Measurements from ENCODE around the gene RAB4A. TPM values are rescaled to one million over a fixed set of nuclear protein-coding genes. Genes with fewer than 3 reads are reported as not detected.

RAB4A gene
- polyA plus RNA-seq, 1 donor from 2014 or later = 49.8 TPM

- H4K20me1 ChIP-seq (ENCODE audit: insufficient read depth) = no peaks in the 10 kb centered on the region
- no peak overlapping the region for H3K4me3 ChIP-seq (ENCODE audit: low read length)
- no peaks in the 10 kb centered on the region for H3K36me3 ChIP-seq (ENCODE audit: insufficient read depth, low read length)
- no peak overlapping the region for H3K9ac ChIP-seq (ENCODE audit: low read length)
- H3K27ac ChIP-seq (ENCODE audit: low read length) = no peak overlapping the region
- no peaks in the 10 kb centered on the region for H3K27me3 ChIP-seq (ENCODE audit: insufficient read depth, low read depth, low read length)
- H3K4me2 ChIP-seq (ENCODE audit: low read length) = no peak overlapping the region
- H3K9me2 ChIP-seq (ENCODE audit: insufficient read depth, low read length) = no peaks in the 10 kb centered on the region
- no peak for TF ChIP-seq CTCF (IDR thresholded peaks at IDR 0.05; ENCODE audit: poor library complexity, severe bottlenecking)
- TF ChIP-seq SMC3 (conservative IDR thresholded peaks at IDR 0.05; ENCODE audit: poor library complexity) = no peak
- H2AFZ ChIP-seq (ENCODE audit: low read depth, low read length) = no peak overlapping the region
- no peaks in the 10 kb centered on the region for H3K79me2 ChIP-seq (replicated peaks; ENCODE audit: insufficient read depth, low read length)
- H3F3A ChIP-seq (ENCODE audit: insufficient read depth, low read length, poor library complexity, severe bottlenecking) = no peaks in the 10 kb centered on the region
- H3K9me3 ChIP-seq (ENCODE audit: low read length) = no peaks in the 10 kb centered on the region
Observed at GRCh38 chr1:229347528-229347927, 76.6 kb downstream of the RAB4A start.

- no peak overlapping the region for H3K4me2 ChIP-seq (ENCODE audit: low read length)
- no peaks in the 10 kb centered on the region for H3F3A ChIP-seq (ENCODE audit: insufficient read depth, low read length, poor library complexity, severe bottlenecking)
- no peak overlapping the region for H3K9ac ChIP-seq (ENCODE audit: low read length)
- no peak overlapping the region for H3K4me3 ChIP-seq (ENCODE audit: low read length)
- H3K36me3 ChIP-seq (ENCODE audit: insufficient read depth, low read length) = no peaks in the 10 kb centered on the region
- no peaks in the 10 kb centered on the region for H3K9me2 ChIP-seq (ENCODE audit: insufficient read depth, low read length)
- H3K27ac ChIP-seq (ENCODE audit: low read length) = no peak overlapping the region
- no peak overlapping the region for H2AFZ ChIP-seq (ENCODE audit: low read depth, low read length)
- H3K27me3 ChIP-seq (ENCODE audit: insufficient read depth, low read depth, low read length) = no peaks in the 10 kb centered on the region
- H3K9me3 ChIP-seq (ENCODE audit: low read length) = no peaks in the 10 kb centered on the region
- no peak for TF ChIP-seq EZH2 (IDR thresholded peaks at IDR 0.05; ENCODE audit: borderline replicate concordance, insufficient read depth, low read length, poor library complexity, severe bottlenecking)
- no peaks in the 10 kb centered on the region for H3K79me2 ChIP-seq (replicated peaks; ENCODE audit: insufficient read depth, low read length)
- no peaks in the 10 kb centered on the region for H4K20me1 ChIP-seq (ENCODE audit: insufficient read depth)
Observed at GRCh38 chr1:229349463-229350385, 78.8 kb downstream of the RAB4A start.

- no peak for TF ChIP-seq EZH2 (IDR thresholded peaks at IDR 0.05; ENCODE audit: borderline replicate concordance, insufficient read depth, low read length, poor library complexity, severe bottlenecking)
- no peak for TF ChIP-seq CTCF (IDR thresholded peaks at IDR 0.05; ENCODE audit: poor library complexity, severe bottlenecking)
- no peak for TF ChIP-seq MXI1 (conservative IDR thresholded peaks at IDR 0.05; ENCODE audit: poor library complexity, severe bottlenecking)
- no peak for TF ChIP-seq REST (IDR thresholded peaks at IDR 0.05; ENCODE audit: borderline replicate concordance)
- no peak for TF ChIP-seq TAF1 (IDR thresholded peaks at IDR 0.05; ENCODE audit: low read depth)
- TF ChIP-seq EP300 (conservative IDR thresholded peaks at IDR 0.05; ENCODE audit: poor library complexity, severe bottlenecking) = no peak
- no peak for TF ChIP-seq POLR2AphosphoS5 (IDR thresholded peaks at IDR 0.05)
- no peak for TF ChIP-seq RAD21 (conservative IDR thresholded peaks at IDR 0.05)
- no peak for TF ChIP-seq SMC3 (conservative IDR thresholded peaks at IDR 0.05; ENCODE audit: poor library complexity)
- H3K9me2 ChIP-seq (ENCODE audit: insufficient read depth, low read length) = no peaks in the 10 kb centered on the region
- H4K20me1 ChIP-seq (ENCODE audit: insufficient read depth) = no peaks in the 10 kb centered on the region
- no peak overlapping the region for H3K4me3 ChIP-seq (ENCODE audit: low read length)
- H3K4me2 ChIP-seq (ENCODE audit: low read length) = no peak overlapping the region
- no peak overlapping the region for H3K9ac ChIP-seq (ENCODE audit: low read length)
- no peaks in the 10 kb centered on the region for H3K27me3 ChIP-seq (ENCODE audit: insufficient read depth, low read depth, low read length)
- no peaks in the 10 kb centered on the region for H3K36me3 ChIP-seq (ENCODE audit: insufficient read depth, low read length)
- H3F3A ChIP-seq (ENCODE audit: insufficient read depth, low read length, poor library complexity, severe bottlenecking) = no peaks in the 10 kb centered on the region
- H3K79me2 ChIP-seq (replicated peaks; ENCODE audit: insufficient read depth, low read length) = no peaks in the 10 kb centered on the region
- H2AFZ ChIP-seq (ENCODE audit: low read depth, low read length) = no peak overlapping the region
- H3K27ac ChIP-seq (ENCODE audit: low read length) = no peak overlapping the region
- H3K9me3 ChIP-seq (ENCODE audit: low read length) = no peaks in the 10 kb centered on the region
Observed at GRCh38 chr1:229352975-229353374, 82.1 kb downstream of the RAB4A start.

Data from neural cell (in vitro differentiated cells).